HepG2 (cell line): ENCODE data around the gene RRP12. TPM values are rescaled to one million over a fixed set of nuclear protein-coding genes. Genes with fewer than 3 reads are reported as not detected.

Experiments
- ATF7 ChIP-seq, 2 experiments: fragments of 450-650 bp in 1 of 2; sonication (generic) in 1 of 2; formaldehyde crosslinking in 1 of 2; IDR thresholded peaks; 2 replicates each; pipeline versions ENCODE4 v1.4.0 to v1.6.1; 2016 to 2020; ENCODE audit warnings: antibody characterized with exemption in 1 of 2, mild to moderate bottlenecking in 1 of 2, missing genetic modification reagents in 1 of 2
- CREM ChIP-seq, 2 experiments: sonication (generic) in 1 of 2; formaldehyde crosslinking in 1 of 2; IDR thresholded peaks; 2 replicates each; pipeline versions ENCODE4 v1.4.0 to v1.6.1; 2016 to 2020; ENCODE audit warnings: antibody characterized with exemption in 1 of 2, mild to moderate bottlenecking in 1 of 2, missing genetic modification reagents in 1 of 2
- GATA4 ChIP-seq: sonication (generic); IDR thresholded peaks from 2 replicates; pipeline ENCODE4 v1.6.1; 2016; ENCODE audit warnings: antibody characterized with exemption, low read depth, borderline replicate concordance
- KDM5B ChIP-seq: sonication (generic); formaldehyde crosslinking; IDR thresholded peaks from 2 replicates; pipeline ENCODE4 v1.4.0; 2020; ENCODE audit warnings: missing genetic modification reagents, mild to moderate bottlenecking, borderline replicate concordance
- MIER2 ChIP-seq: IDR thresholded peaks from 2 replicates; pipeline ENCODE4 v1.6.1; 2016; ENCODE audit warnings: missing biosample characterization, missing genetic modification reagents
- MLXIP ChIP-seq: sonication (generic); formaldehyde crosslinking; IDR thresholded peaks from 2 replicates; pipeline ENCODE4 v1.9.0; 2021; ENCODE audit warnings: missing genetic modification reagents, borderline replicate concordance
- MXI1 ChIP-seq: IDR thresholded peaks from 3 replicates; pipeline ENCODE4 v1.6.1; 2012; ENCODE audit warnings: low read depth, low read length, inconsistent platforms, borderline replicate concordance
- PAX8 ChIP-seq: sonication (generic); formaldehyde crosslinking; IDR thresholded peaks from 2 replicates; pipeline ENCODE4 v1.8.0; 2022; ENCODE audit warnings: mild to moderate bottlenecking, missing genetic modification reagents, borderline replicate concordance
- PCBP2 ChIP-seq: fragments of 200-400 bp; formaldehyde crosslinking; optimal IDR thresholded peaks from 2 replicates; pipeline ENCODE3; 2018; ENCODE audit warnings: low read length, low read depth; ENCODE audit not compliant: poor library complexity, severe bottlenecking
- PRPF4 ChIP-seq: fragments of 200-400 bp; formaldehyde crosslinking; IDR thresholded peaks from 2 replicates; pipeline ENCODE4 v1.6.1; 2016; ENCODE audit warnings: low read length, low read depth; ENCODE audit not compliant: poor library complexity, severe bottlenecking
- SNAPC5 ChIP-seq: sonication (generic); formaldehyde crosslinking; IDR thresholded peaks from 2 replicates; pipeline ENCODE4 v1.8.1; 2023; ENCODE audit warnings: mild to moderate bottlenecking, missing genetic modification reagents, borderline replicate concordance
- SOX13 ChIP-seq, 3 experiments: fragments of 450-650 bp in 1 of 3; sonication (generic) in 1 of 3; formaldehyde crosslinking in 1 of 3; IDR thresholded peaks in 2 of 3; conservative IDR thresholded peaks in 1 of 3; 2 replicates each; pipeline versions ENCODE4 v1.5.0 to v1.6.1; 2016 to 2020; ENCODE audit warnings: antibody characterized with exemption in 1 of 3, mild to moderate bottlenecking in 1 of 3, missing compliant biosample characterization in 1 of 3, missing genetic modification reagents in 1 of 3, moderate library complexity in 1 of 3
- SPEN ChIP-seq: sonication (generic); formaldehyde crosslinking; IDR thresholded peaks from 2 replicates; pipeline ENCODE4 v1.5.1; 2020; ENCODE audit warnings: low read depth, mild to moderate bottlenecking, missing genetic modification reagents
- ZBTB14 ChIP-seq: sonication (generic); formaldehyde crosslinking; IDR thresholded peaks from 2 replicates; pipeline ENCODE4 v1.4.0; 2020; ENCODE audit warnings: missing genetic modification reagents
- ZNF12 ChIP-seq: sonication (generic); formaldehyde crosslinking; IDR thresholded peaks from 2 replicates; pipeline ENCODE4 v1.5.0; 2020; ENCODE audit warnings: missing genetic modification reagents
- ZNF383 ChIP-seq: sonication (generic); formaldehyde crosslinking; IDR thresholded peaks from 2 replicates; pipeline ENCODE4 v1.4.0; 2020; ENCODE audit warnings: missing genetic modification reagents, mild to moderate bottlenecking, borderline replicate concordance
- polyA plus RNA-seq, 8 experiments: library from polyadenylated mRNA; depleted of rRNA in 3 of 8; stranded (reverse) in 7 of 8; unstranded in 1 of 8; fragments of >200 nt; fragmentation: Illumina TruSeq in 4 of 8; extraction: Trizol in 4 of 8; gene quantifications; 2 replicates each; pipeline versions ENCODE4 v1.2.1 to v1.2.3, GENCODE V29; 2011 to 2016; ENCODE audit warnings: low read depth in 4 of 8, missing spikeins in 1 of 8, mixed read lengths in 1 of 8; ENCODE audit not compliant: insufficient read depth in 1 of 8
- total RNA-seq, 5 experiments: library from RNA; depleted of rRNA; stranded (reverse); fragments of >200 nt; fragmentation: Illumina TruSeq; extraction: Trizol; gene quantifications; 2 replicates each; pipeline ENCODE4 v1.2.3, GENCODE V29; 2016; ENCODE audit warnings: low read depth in 1 of 5
- TF ChIP-seq, protein P1 (sequence below): IDR thresholded peaks from 2 replicates; pipeline ENCODE4 v1.6.1; 2016; ENCODE audit warnings: low read depth, control low read depth
- TF ChIP-seq, protein P2 (sequence below): sonication (generic); formaldehyde crosslinking; IDR thresholded peaks from 2 replicates; pipeline ENCODE4 v1.5.1; 2020; ENCODE audit warnings: missing genetic modification reagents, mild to moderate bottlenecking, borderline replicate concordance

The RRP12 gene
- total and polyA plus RNA-seq, 2 of the 13 experiments (the other 11 are each of a cell fraction or from before 2014, with no cell fraction given): 13.2 to 39.4 TPM

DNA sequence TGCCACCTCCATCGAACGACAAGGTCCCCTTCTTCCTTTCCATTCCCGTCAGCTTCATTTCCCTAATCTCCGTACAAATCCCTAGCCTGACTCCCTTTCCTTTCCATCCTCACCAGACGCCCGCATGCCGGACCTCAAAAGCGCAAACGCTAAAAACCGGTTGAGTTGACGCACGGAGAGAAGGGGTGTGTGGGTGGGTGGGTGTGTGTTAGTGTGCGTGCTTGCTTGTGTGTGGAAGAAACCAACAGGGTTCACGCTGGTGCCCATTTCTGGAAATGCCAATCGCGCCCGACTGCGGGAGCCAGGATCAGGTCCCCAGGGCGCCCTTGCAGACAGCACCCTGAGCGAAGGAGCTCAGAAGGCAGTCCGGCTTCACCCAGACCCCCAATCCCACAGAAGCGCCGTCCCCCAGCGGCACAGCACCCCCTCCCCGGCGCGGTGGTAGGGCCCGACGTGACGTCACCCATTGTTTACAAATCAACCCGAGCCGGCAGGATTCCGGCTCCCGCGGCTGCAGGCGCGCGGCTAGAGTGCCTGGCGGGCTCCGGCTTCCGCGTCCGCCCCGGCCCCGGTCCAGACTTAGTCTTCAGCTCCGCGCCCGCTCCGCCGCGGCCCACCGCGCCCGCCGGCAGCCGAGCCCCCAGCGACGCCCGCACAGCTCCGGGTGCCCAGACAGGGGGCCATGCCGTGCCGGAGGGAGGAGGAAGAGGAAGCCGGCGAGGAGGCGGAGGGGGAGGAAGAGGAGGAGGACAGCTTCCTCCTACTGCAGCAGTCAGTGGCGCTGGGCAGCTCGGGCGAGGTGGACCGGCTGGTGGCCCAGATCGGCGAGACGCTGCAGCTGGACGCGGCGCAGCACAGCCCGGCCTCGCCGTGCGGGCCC, 82.1 kb downstream of the RRP12 start, which contains the start of gene FRAT1 (continued):
- TF ChIP-seq MLXIP (CRISPR knock-in tag) (no peak), ZNF383 (no peak), SNAPC5 (CRISPR knock-in tag) (no peak), MXI1 (peak; percentile 59; the same call in 1 of the 3 replicates), SOX13 (IDR thresholded peaks at IDR 0.05) (0 out of 2 replicates have a peak, but pooled peaks have one; percentile 13), SOX13 (CRISPR knock-in tag; conservative IDR thresholded peaks at IDR 0.05 in 1 of 2, IDR thresholded peaks at IDR 0.05 in 1 of 2) (peak in 1 of 2 experiments; percentile 48; a peak in 1 of 4 replicates), SPEN (CRISPR knock-in tag) (peak; percentile 20; the same call in 1 of the 2 replicates), CREM (IDR thresholded peaks at IDR 0.05) (peak; percentile 90), CREM (CRISPR knock-in tag; IDR thresholded peaks at IDR 0.05) (no peak), PCBP2 (no peak), KDM5B (CRISPR knock-in tag) (peak; percentile 77; the same call in 1 of the 2 replicates), ZNF12 (CRISPR knock-in tag) (no peak), GATA4 (0 out of 2 replicates have a peak, but pooled peaks have one; percentile 14), ZBTB14 (CRISPR knock-in tag) (no peak), MIER2 (CRISPR knock-in tag) (no peak), ATF7 (IDR thresholded peaks at IDR 0.05) (peak; percentile 99), ATF7 (CRISPR knock-in tag; IDR thresholded peaks at IDR 0.05) (peak; percentile 87), PAX8 (CRISPR knock-in tag) (no peak), PRPF4 (no peak)
- TF ChIP-seq, protein P1, sequence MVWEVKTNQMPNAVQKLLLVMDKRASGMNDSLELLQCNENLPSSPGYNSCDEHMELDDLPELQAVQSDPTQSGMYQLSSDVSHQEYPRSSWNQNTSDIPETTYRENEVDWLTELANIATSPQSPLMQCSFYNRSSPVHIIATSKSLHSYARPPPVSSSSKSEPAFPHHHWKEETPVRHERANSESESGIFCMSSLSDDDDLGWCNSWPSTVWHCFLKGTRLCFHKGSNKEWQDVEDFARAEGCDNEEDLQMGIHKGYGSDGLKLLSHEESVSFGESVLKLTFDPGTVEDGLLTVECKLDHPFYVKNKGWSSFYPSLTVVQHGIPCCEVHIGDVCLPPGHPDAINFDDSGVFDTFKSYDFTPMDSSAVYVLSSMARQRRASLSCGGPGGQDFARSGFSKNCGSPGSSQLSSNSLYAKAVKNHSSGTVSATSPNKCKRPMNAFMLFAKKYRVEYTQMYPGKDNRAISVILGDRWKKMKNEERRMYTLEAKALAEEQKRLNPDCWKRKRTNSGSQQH (CRISPR knock-in tag): peak; percentile 62; the same call in 1 of the 2 replicates
- TF ChIP-seq, protein P2, sequence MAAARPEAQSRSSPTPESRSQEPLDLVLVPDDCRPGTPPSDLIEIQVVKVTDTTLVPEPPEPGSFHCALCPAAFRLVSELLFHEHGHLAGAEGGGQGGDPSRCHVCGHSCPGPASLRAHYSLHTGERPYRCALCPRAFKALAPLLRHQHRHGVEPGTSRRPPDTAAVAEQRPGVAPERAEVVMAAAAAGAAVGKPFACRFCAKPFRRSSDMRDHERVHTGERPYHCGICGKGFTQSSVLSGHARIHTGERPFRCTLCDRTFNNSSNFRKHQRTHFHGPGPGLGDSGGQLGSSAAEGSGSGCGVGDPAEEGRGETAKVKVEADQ (CRISPR knock-in tag): no peak
